Activated T-cell treated with anti-CD3 and anti-CD28 coated beads, Interleukin-2, amount 50 U/mL, for 72 hours (primary cell): ENCODE data around the gene SYT1. TPM values are rescaled to one million over a fixed set of nuclear protein-coding genes. Genes with fewer than 3 reads are reported as not detected.
A peak's percentile ranks its signal among the peaks of the same experiment; 100 is the strongest.

Experiments used
- ATAC-seq, 2 donors: fragments of 150-1000 bp; cut with Tn5 transposase; replicated peaks in 1 of 2; 2 replicates each; pipeline ENCODE4 v1.10.0; 2021; ENCODE audit warnings: moderate library complexity in 2 of 2, mild to moderate bottlenecking in 1 of 2
- DNase-seq, 2 donors: peaks; one replicate each; pipeline ENCODE4 v3.0.0; 2021 to 2022; ENCODE audit warnings: mixed read lengths in 1 of 2
- H3K27ac Mint-ChIP-seq: one replicate; pipeline ENCODE4 v1.8.0; 2022; ENCODE audit warnings: mild to moderate bottlenecking, moderate library complexity, mixed read lengths
- H3K27me3 Mint-ChIP-seq: one replicate; pipeline ENCODE4 v1.8.0; 2022; ENCODE audit warnings: low read depth, mixed read lengths
- H3K36me3 Mint-ChIP-seq, 2 donors: one replicate each; pipeline ENCODE4 v1.8.0; 2022; ENCODE audit warnings: mixed read lengths in 2 of 2, mild to moderate bottlenecking in 1 of 2; ENCODE audit not compliant: insufficient read depth in 2 of 2
- H3K4me1 Mint-ChIP-seq: one replicate; pipeline ENCODE4 v1.8.0; 2022; ENCODE audit warnings: low read depth, mixed read lengths
- H3K4me3 Mint-ChIP-seq, 2 donors: one replicate each; pipeline ENCODE4 v1.8.0; 2022; ENCODE audit warnings: mild to moderate bottlenecking in 2 of 2, mixed read lengths in 2 of 2, moderate library complexity in 2 of 2
- H3K9me3 Mint-ChIP-seq, 2 donors: one replicate each; pipeline ENCODE4 v1.8.0; 2022; ENCODE audit warnings: mixed read lengths in 2 of 2
- total RNA-seq, 2 donors: library from RNA; stranded (reverse); gene quantifications; one replicate each; pipeline ENCODE4 v1.2.3, GENCODE V29; 2022

The SYT1 gene
- total RNA-seq, 2 donors from 2014 or later, result not detected

GRCh38 chr12:79114896-79115295 is 250.3 kb downstream of the SYT1 start:
- H3K36me3 Mint-ChIP-seq, result no peaks in the 10 kb centered on the region
- H3K27me3 Mint-ChIP-seq, result no peaks in the 10 kb centered on the region
- H3K27ac Mint-ChIP-seq, result no peak overlapping the region
- ATAC-seq (no peak), DNase-seq (no peak)
- peaks cover 0 to 9% of the 10 kb centered on the region in 2 donors for H3K9me3 Mint-ChIP-seq
- H3K4me3 Mint-ChIP-seq, result no peak overlapping the region
- no peaks in the 10 kb centered on the region for H3K4me1 Mint-ChIP-seq

GRCh38 chr12:79115743-79116142 is 251.2 kb downstream of the SYT1 start:
- Mint-ChIP-seq H3K4me3 (no peak overlapping the region), H3K9me3 (peaks cover 0 to 9% of the 10 kb centered on the region in 2 donors), H3K27ac (no peak overlapping the region), H3K4me1 (no peaks in the 10 kb centered on the region), H3K27me3 (no peaks in the 10 kb centered on the region), H3K36me3 (no peaks in the 10 kb centered on the region)
- no peak for DNase-seq
- ATAC-seq, result no peak

- H3K4me3 Mint-ChIP-seq, result no peak overlapping the region
- no peaks in the 10 kb centered on the region for H3K4me1 Mint-ChIP-seq
- no peaks in the 10 kb centered on the region for H3K36me3 Mint-ChIP-seq
- H3K27me3 Mint-ChIP-seq, result no peaks in the 10 kb centered on the region
- no peak for ATAC-seq
- peaks cover 2 to 10% of the 10 kb centered on the region in 2 donors for H3K9me3 Mint-ChIP-seq
- H3K27ac Mint-ChIP-seq, result no peak overlapping the region
- no peak for DNase-seq
Measured at GRCh38 chr12:79119796-79120195, 255.2 kb downstream of the SYT1 start.

GRCh38 chr12:79121486-79121885 is 256.9 kb downstream of the SYT1 start:
- Mint-ChIP-seq H3K36me3 (no peaks in the 10 kb centered on the region), H3K4me1 (no peaks in the 10 kb centered on the region), H3K27ac (no peak overlapping the region), H3K27me3 (no peaks in the 10 kb centered on the region), H3K4me3 (no peak overlapping the region), H3K9me3 (peaks cover 2 to 10% of the 10 kb centered on the region in 2 donors)
- DNase-seq (no peak), ATAC-seq (no peak)

GRCh38 chr12:79124385-79124784 is 259.8 kb downstream of the SYT1 start:
- Mint-ChIP-seq H3K27ac (no peak overlapping the region), H3K36me3 (no peaks in the 10 kb centered on the region), H3K9me3 (peaks cover 2 to 6% of the 10 kb centered on the region in 2 donors), H3K27me3 (no peaks in the 10 kb centered on the region), H3K4me1 (no peaks in the 10 kb centered on the region), H3K4me3 (no peak overlapping the region)
- ATAC-seq (no peak), DNase-seq (no peak)

GRCh38 chr12:79125358-79125757 is 260.8 kb downstream of the SYT1 start:
- H3K9me3 Mint-ChIP-seq, result peaks cover 2 to 5% of the 10 kb centered on the region in 2 donors
- no peak overlapping the region for H3K4me3 Mint-ChIP-seq
- ATAC-seq (no peak), DNase-seq (no peak)
- H3K27me3 Mint-ChIP-seq, result no peaks in the 10 kb centered on the region
- H3K27ac Mint-ChIP-seq, result no peak overlapping the region
- no peaks in the 10 kb centered on the region for H3K36me3 Mint-ChIP-seq
- no peaks in the 10 kb centered on the region for H3K4me1 Mint-ChIP-seq

GRCh38 chr12:79127271-79127751 is 262.7 kb downstream of the SYT1 start:
- Mint-ChIP-seq H3K27ac (no peak overlapping the region), H3K9me3 (peaks cover 2 to 4% of the 10 kb centered on the region in 2 donors), H3K4me3 (peak overlapping the region in 1 of 2 donors; percentile 34), H3K27me3 (no peaks in the 10 kb centered on the region), H3K36me3 (no peaks in the 10 kb centered on the region), H3K4me1 (no peaks in the 10 kb centered on the region)
- DNase-seq (no peak), ATAC-seq (peak; percentile 82 to 93)

GRCh38 chr12:79128956-79129355 is 264.4 kb downstream of the SYT1 start:
- H3K9me3 Mint-ChIP-seq, result peaks cover 2 to 4% of the 10 kb centered on the region in 2 donors
- no peak overlapping the region for H3K27ac Mint-ChIP-seq
- H3K4me1 Mint-ChIP-seq, result no peaks in the 10 kb centered on the region
- no peak for ATAC-seq
- no peaks in the 10 kb centered on the region for H3K27me3 Mint-ChIP-seq
- H3K36me3 Mint-ChIP-seq, result no peaks in the 10 kb centered on the region
- no peak for DNase-seq
- no peak overlapping the region for H3K4me3 Mint-ChIP-seq

- Mint-ChIP-seq H3K9me3 (peaks cover 0 to 2% of the 10 kb centered on the region in 2 donors), H3K27ac (no peak overlapping the region), H3K4me1 (no peaks in the 10 kb centered on the region), H3K4me3 (no peak overlapping the region), H3K27me3 (no peaks in the 10 kb centered on the region), H3K36me3 (no peaks in the 10 kb centered on the region)
- DNase-seq (no peak), ATAC-seq (no peak)
Measured at GRCh38 chr12:79138872-79139271, 274.3 kb downstream of the SYT1 start.

- Mint-ChIP-seq H3K27ac (no peak overlapping the region), H3K36me3 (no peaks in the 10 kb centered on the region), H3K9me3 (peaks cover 0 to 2% of the 10 kb centered on the region in 2 donors), H3K27me3 (no peaks in the 10 kb centered on the region), H3K4me3 (no peak overlapping the region), H3K4me1 (no peaks in the 10 kb centered on the region)
- no peak for DNase-seq
- ATAC-seq, result no peak
Measured at GRCh38 chr12:79140711-79141110, 276.1 kb downstream of the SYT1 start.

GRCh38 chr12:79141776-79142175 is 277.2 kb downstream of the SYT1 start:
- ATAC-seq (no peak), DNase-seq (no peak)
- no peaks in the 10 kb centered on the region for H3K4me1 Mint-ChIP-seq
- no peak overlapping the region for H3K27ac Mint-ChIP-seq
- no peaks in the 10 kb centered on the region for H3K27me3 Mint-ChIP-seq
- peaks cover 0 to 2% of the 10 kb centered on the region in 2 donors for H3K9me3 Mint-ChIP-seq
- no peaks in the 10 kb centered on the region for H3K36me3 Mint-ChIP-seq
- no peak overlapping the region for H3K4me3 Mint-ChIP-seq

GRCh38 chr12:79143803-79144202 is 279.2 kb downstream of the SYT1 start:
- Mint-ChIP-seq H3K36me3 (no peaks in the 10 kb centered on the region), H3K4me1 (no peaks in the 10 kb centered on the region), H3K4me3 (no peak overlapping the region), H3K27ac (no peak overlapping the region), H3K27me3 (no peaks in the 10 kb centered on the region), H3K9me3 (peaks cover 0 to 2% of the 10 kb centered on the region in 2 donors)
- ATAC-seq (no peak), DNase-seq (no peak)

- H3K4me3 Mint-ChIP-seq, result no peak overlapping the region
- no peaks in the 10 kb centered on the region for H3K27me3 Mint-ChIP-seq
- H3K9me3 Mint-ChIP-seq, result peaks cover 0 to 11% of the 10 kb centered on the region in 2 donors
- no peaks in the 10 kb centered on the region for H3K4me1 Mint-ChIP-seq
- no peak for DNase-seq
- H3K27ac Mint-ChIP-seq, result no peak overlapping the region
- no peak for ATAC-seq
- no peaks in the 10 kb centered on the region for H3K36me3 Mint-ChIP-seq
Measured at GRCh38 chr12:79151956-79152355, 287.4 kb downstream of the SYT1 start.

GRCh38 chr12:79155683-79156082 is 291.1 kb downstream of the SYT1 start:
- peaks cover 0 to 18% of the 10 kb centered on the region in 2 donors for H3K9me3 Mint-ChIP-seq
- H3K4me3 Mint-ChIP-seq, result no peak overlapping the region
- no peak for DNase-seq
- no peak overlapping the region for H3K27ac Mint-ChIP-seq
- no peaks in the 10 kb centered on the region for H3K36me3 Mint-ChIP-seq
- H3K27me3 Mint-ChIP-seq, result no peaks in the 10 kb centered on the region
- no peaks in the 10 kb centered on the region for H3K4me1 Mint-ChIP-seq
- no peak for ATAC-seq
